HCT116 (cell line): ENCODE measurements around the gene CTNNA2. TPM values are rescaled to one million over a fixed set of nuclear protein-coding genes. Genes with fewer than 3 reads are reported as not detected.

Experiments
- ATAC-seq: fragments of 200-7000 bp; cut with Tn5 transposase; 2 replicates; pipeline ENCODE4 v1.9.1; 2020; ENCODE audit warnings: mild to moderate bottlenecking, moderate library complexity
- BruUV-seq: library from RNA; stranded (reverse); fragments of 400-500 nt; replicated peaks from 2 replicates; lab custom pipeline; 2021; lab: Mats Ljungman, UMichigan
- CTCF ChIA-PET: fragments of 300-600 bp; sonication (Branson Sonifier 250); formaldehyde crosslinking; loops from one replicate; lab custom pipeline; 2021; ENCODE audit warnings: antibody characterized with exemption; lab: Charles Lee
- POLR2A ChIA-PET: fragments of 300-600, 350-600 bp; sonication (Branson Sonifier 250); formaldehyde crosslinking; loops from one replicate; lab custom pipeline; 2021; ENCODE audit warnings: antibody characterized with exemption; lab: Charles Lee
- RAD21 ChIA-PET, 2 experiments: fragments of 300-600 bp; sonication (Branson Sonifier 250); formaldehyde crosslinking; loops; one replicate each; lab custom pipeline; 2023; ENCODE audit warnings: low total read pairs in 2 of 2; ENCODE audit not compliant: uncharacterized antibody in 2 of 2, unreplicated experiment in 2 of 2, low non-redundant PET in 1 of 2; lab: Charles Lee
- DNase-seq: peaks from one replicate; pipeline ENCODE4 v3.0.0-alpha.2; 2010; ENCODE audit warnings: low read depth, low spot score
- H2AFZ ChIP-seq: fragments of 200-600 bp; shearing (Covaris generic), sonication (generic); 2 replicates; pipeline ENCODE4 v1.6.1; 2017; ENCODE audit warnings: low read depth, mixed run types, mixed read lengths, antibody characterized with exemption, low read length; ENCODE audit not compliant: poor library complexity, severe bottlenecking
- H3K27ac ChIP-seq: 2 replicates; pipeline ENCODE4 v1.5.1; 2012; ENCODE audit warnings: low read depth, low read length
- H3K27me3 ChIP-seq: fragments of 200-600 bp; sonication (generic); 2 replicates; pipeline ENCODE4 v1.6.1; 2016; ENCODE audit warnings: mixed run types, low read length, mixed read lengths; ENCODE audit not compliant: insufficient read depth
- H3K36me3 ChIP-seq, 2 experiments: fragments of 200-500 bp in 1 of 2; fragments of 200-600 bp in 1 of 2; sonication (Bioruptor generic) in 1 of 2; sonication (generic) in 1 of 2; 2 replicates each; pipeline versions ENCODE4 v1.5.1 to v1.6.1; 2014 to 2016; ENCODE audit warnings: low read length in 2 of 2, inconsistent platforms in 1 of 2, mixed read lengths in 1 of 2, mixed run types in 1 of 2; ENCODE audit not compliant: insufficient read depth in 2 of 2, control insufficient read depth in 1 of 2
- H3K4me1 ChIP-seq, 2 experiments: fragments of 200-600 bp in 1 of 2; sonication (generic) in 1 of 2; 2 replicates each; pipeline versions ENCODE4 v1.5.1 to v1.6.1; 2012 to 2017; ENCODE audit warnings: low read length in 2 of 2, inconsistent platforms in 1 of 2, mild to moderate bottlenecking in 1 of 2, mixed read lengths in 1 of 2, mixed run types in 1 of 2, moderate library complexity in 1 of 2; ENCODE audit not compliant: insufficient read depth in 2 of 2, control insufficient read depth in 1 of 2
- H3K4me2 ChIP-seq: fragments of 200-600 bp; sonication (generic); 2 replicates; pipeline ENCODE4 v1.6.1; 2017; ENCODE audit warnings: mixed run types, low read length, mixed read lengths
- H3K4me3 ChIP-seq, 2 experiments: fragments of 200-600 bp in 1 of 2; sonication (generic) in 1 of 2; replicated peaks in 1 of 2; 2 replicates each; pipeline ENCODE4 v1.5.1; 2011 to 2016; ENCODE audit warnings: low read length in 2 of 2, control low read depth in 1 of 2, low read depth in 1 of 2, mild to moderate bottlenecking in 1 of 2, mixed read lengths in 1 of 2, mixed run types in 1 of 2
- H3K79me2 ChIP-seq: fragments of 200-600 bp; sonication (generic); 2 replicates; pipeline ENCODE4 v1.6.1; 2017; ENCODE audit warnings: mild to moderate bottlenecking, mixed run types, low read length, moderate library complexity, mixed read lengths; ENCODE audit not compliant: insufficient read depth
- H3K9ac ChIP-seq: fragments of 200-600 bp; sonication (generic); 2 replicates; pipeline ENCODE4 v1.6.1; 2016; ENCODE audit warnings: low read length, mixed read lengths
- H3K9me2 ChIP-seq: fragments of 200-600 bp; sonication (generic), shearing (Covaris generic); 2 replicates; pipeline ENCODE4 v1.6.1; 2017; ENCODE audit warnings: mixed run types, mild to moderate bottlenecking, moderate library complexity; ENCODE audit not compliant: insufficient read depth
- H3K9me3 ChIP-seq, 2 experiments: fragments of 200-500 bp in 1 of 2; fragments of 200-600 bp in 1 of 2; sonication (Bioruptor generic) in 1 of 2; sonication (generic) in 1 of 2; 2 replicates each; pipeline ENCODE4 v1.6.1; 2014 to 2017; ENCODE audit warnings: low read length in 2 of 2, mixed read lengths in 2 of 2, inconsistent platforms in 1 of 2, low read depth in 1 of 2, mild to moderate bottlenecking in 1 of 2, mixed run types in 1 of 2, moderate library complexity in 1 of 2; ENCODE audit not compliant: control insufficient read depth in 1 of 2, insufficient read depth in 1 of 2
- H4K20me1 ChIP-seq: fragments of 200-600 bp; sonication (generic), shearing (Covaris generic); 2 replicates; pipeline ENCODE4 v1.6.1; 2017; ENCODE audit warnings: mixed run types, mild to moderate bottlenecking, moderate library complexity; ENCODE audit not compliant: insufficient read depth
- CBX3 ChIP-seq: IDR thresholded peaks from 2 replicates; pipeline ENCODE4 v1.6.1; 2012; ENCODE audit warnings: low read depth
- CTCF ChIP-seq, 3 experiments: fragments of 200-600 bp in 1 of 3; sonication (generic) in 1 of 3; IDR thresholded peaks in 2 of 3; conservative IDR thresholded peaks in 1 of 3; 2 replicates each; pipeline ENCODE4 v1.5.1; 2012 to 2017; ENCODE audit warnings: low read depth in 2 of 3, low read length in 2 of 3, antibody characterized with exemption in 1 of 3, borderline replicate concordance in 1 of 3, control low read depth in 1 of 3, mild to moderate bottlenecking in 1 of 3, mixed read lengths in 1 of 3, mixed run types in 1 of 3, moderate library complexity in 1 of 3; ENCODE audit not compliant: insufficient read depth in 1 of 3
- EGR1 ChIP-seq: IDR thresholded peaks from 2 replicates; pipeline ENCODE4 v1.6.1; 2012; ENCODE audit warnings: low read depth
- FOSL1 ChIP-seq: IDR thresholded peaks from 2 replicates; pipeline ENCODE4 v1.6.1; 2012; ENCODE audit warnings: low read depth
- JUND ChIP-seq: IDR thresholded peaks from 2 replicates; pipeline ENCODE4 v1.6.1; 2012
- MAX ChIP-seq: IDR thresholded peaks from 2 replicates; pipeline ENCODE4 v1.6.1; 2012
- POLR2A ChIP-seq: IDR thresholded peaks from 2 replicates; pipeline ENCODE4 v1.7.0; 2011; ENCODE audit warnings: borderline replicate concordance; ENCODE audit not compliant: insufficient read depth, insufficient read length; ENCODE audit errors: extremely low read depth
- YY1 ChIP-seq: IDR thresholded peaks from 2 replicates; pipeline ENCODE4 v1.6.1; 2011; ENCODE audit warnings: low read length, low read depth, moderate library complexity, mild to moderate bottlenecking; ENCODE audit not compliant: insufficient replicate concordance; ENCODE audit errors: extremely low read depth
- ZNF274 ChIP-seq: fragments of 200-500 bp; sonication (Bioruptor generic); IDR thresholded peaks from 2 replicates; pipeline ENCODE4 v1.6.1; 2014; ENCODE audit warnings: mild to moderate bottlenecking, low read depth, low read length, inconsistent platforms
- intact Hi-C: fragments of 100-400 bp; cut with micrococcal nuclease; formaldehyde crosslinking; loops from 2 replicates; pipeline ENCODE4 v1.10.0; 2022
- total RNA-seq: library from RNA; stranded (reverse); gene quantifications from one replicate; pipeline ENCODE4 v1.2.1, GENCODE V29; 2021; ENCODE audit not compliant: unreplicated experiment
- TF ChIP-seq, protein P1 (sequence below): IDR thresholded peaks from 2 replicates; pipeline ENCODE4 v1.6.1; 2012; ENCODE audit warnings: low read depth

CTNNA2 gene
- total RNA-seq, 1 experiment from 2014 or later = not detected

DNA sequence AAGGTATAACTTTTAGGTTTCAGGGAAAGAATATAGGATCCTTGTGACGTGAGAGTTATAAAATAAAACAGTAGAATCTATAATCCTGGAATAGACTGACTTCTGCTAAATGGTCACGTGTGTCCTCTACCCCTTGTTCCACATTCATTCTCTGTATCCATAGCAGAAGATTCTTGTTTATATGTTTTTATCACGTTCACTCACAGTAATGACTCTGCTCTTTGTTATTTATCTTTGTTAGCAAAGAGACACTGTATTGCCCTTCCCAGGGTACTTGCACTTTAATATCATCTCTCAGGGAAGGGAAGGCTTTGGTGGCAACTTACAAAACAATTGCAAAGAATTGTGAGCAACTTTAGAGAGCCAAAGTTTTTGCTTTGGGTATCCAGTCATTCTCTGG lies 997.9 kb downstream of the CTNNA2 start:
- intact Hi-C loops = no loop called here
- Histone ChIP-seq H3K4me3 (no peak overlapping the region), H3K4me1 (no peaks in the 10 kb centered on the region), H3K9ac (no peak overlapping the region), H3K9me2 (no peaks in the 10 kb centered on the region), H3K79me2 (no peaks in the 10 kb centered on the region), H3K4me2 (no peak overlapping the region), H3K9me3 (peaks cover 3 to 8% of the 10 kb centered on the region in 2 experiments; a peak in 2 of 4 replicates), H3K27ac (no peak overlapping the region), H3K36me3 (no peaks in the 10 kb centered on the region), H2AFZ (no peak overlapping the region), H4K20me1 (no peaks in the 10 kb centered on the region), H3K27me3 (no peaks in the 10 kb centered on the region)
- TF ChIP-seq, protein P1, sequence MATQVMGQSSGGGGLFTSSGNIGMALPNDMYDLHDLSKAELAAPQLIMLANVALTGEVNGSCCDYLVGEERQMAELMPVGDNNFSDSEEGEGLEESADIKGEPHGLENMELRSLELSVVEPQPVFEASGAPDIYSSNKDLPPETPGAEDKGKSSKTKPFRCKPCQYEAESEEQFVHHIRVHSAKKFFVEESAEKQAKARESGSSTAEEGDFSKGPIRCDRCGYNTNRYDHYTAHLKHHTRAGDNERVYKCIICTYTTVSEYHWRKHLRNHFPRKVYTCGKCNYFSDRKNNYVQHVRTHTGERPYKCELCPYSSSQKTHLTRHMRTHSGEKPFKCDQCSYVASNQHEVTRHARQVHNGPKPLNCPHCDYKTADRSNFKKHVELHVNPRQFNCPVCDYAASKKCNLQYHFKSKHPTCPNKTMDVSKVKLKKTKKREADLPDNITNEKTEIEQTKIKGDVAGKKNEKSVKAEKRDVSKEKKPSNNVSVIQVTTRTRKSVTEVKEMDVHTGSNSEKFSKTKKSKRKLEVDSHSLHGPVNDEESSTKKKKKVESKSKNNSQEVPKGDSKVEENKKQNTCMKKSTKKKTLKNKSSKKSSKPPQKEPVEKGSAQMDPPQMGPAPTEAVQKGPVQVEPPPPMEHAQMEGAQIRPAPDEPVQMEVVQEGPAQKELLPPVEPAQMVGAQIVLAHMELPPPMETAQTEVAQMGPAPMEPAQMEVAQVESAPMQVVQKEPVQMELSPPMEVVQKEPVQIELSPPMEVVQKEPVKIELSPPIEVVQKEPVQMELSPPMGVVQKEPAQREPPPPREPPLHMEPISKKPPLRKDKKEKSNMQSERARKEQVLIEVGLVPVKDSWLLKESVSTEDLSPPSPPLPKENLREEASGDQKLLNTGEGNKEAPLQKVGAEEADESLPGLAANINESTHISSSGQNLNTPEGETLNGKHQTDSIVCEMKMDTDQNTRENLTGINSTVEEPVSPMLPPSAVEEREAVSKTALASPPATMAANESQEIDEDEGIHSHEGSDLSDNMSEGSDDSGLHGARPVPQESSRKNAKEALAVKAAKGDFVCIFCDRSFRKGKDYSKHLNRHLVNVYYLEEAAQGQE = no peak
- no peak for TF ChIP-seq FOSL1
- TF ChIP-seq MAX = no peak
- TF ChIP-seq CBX3 = no peak
- no peak for TF ChIP-seq YY1
- no peak for TF ChIP-seq CTCF (IDR thresholded peaks at IDR 0.05 in 2 of 3, conservative IDR thresholded peaks at IDR 0.05 in 1 of 3; ENCODE audit: borderline replicate concordance in 1 of 3, insufficient read depth in 1 of 3, low read depth in 2 of 3, low read length in 2 of 3)
- TF ChIP-seq POLR2A = no peak
- TF ChIP-seq ZNF274 = no peak
- TF ChIP-seq JUND = no peak
- TF ChIP-seq EGR1 = no peak
- ChIA-PET POLR2A (no interaction called here), RAD21 (no interaction called here), CTCF (no interaction called here)
- no TSS peak for BruUV-seq
- ATAC-seq = no peak
- no peak for DNase-seq
